ENCODE data around the gene TSC22D1.
"Not testable (repeated sequence)": the region's sequence is repeated elsewhere in the genome, so short reads cannot be mapped to it uniquely, and the experiment has no call there.

TSC22D1 gene

GRCh38 chr13:44507639-44508038 lies 68.5 kb downstream of the TSC22D1 start:
- DNase-seq (ENCODE audit: low read depth in 2 of 3, low spot score in 2 of 3) = no peak

GRCh38 chr13:44506719-44507118 lies 69.4 kb downstream of the TSC22D1 start:
- DNase-seq (ENCODE audit: low read depth in 2 of 3, low spot score in 2 of 3) = no peak

GRCh38 chr13:44506251-44506650 lies 69.9 kb downstream of the TSC22D1 start:
- DNase-seq (ENCODE audit: low read depth in 2 of 3, low spot score in 2 of 3) = no peak

- DNase-seq (ENCODE audit: low read depth in 2 of 3, low spot score in 2 of 3) = no peak
Observed at GRCh38 chr13:44504116-44504515, 72.0 kb downstream of the TSC22D1 start.

GRCh38 chr13:44498969-44499368 lies 77.2 kb downstream of the TSC22D1 start:
- no peak for DNase-seq (ENCODE audit: low read depth in 2 of 3, low spot score in 2 of 3)

- no peak for DNase-seq (ENCODE audit: low read depth in 2 of 3, low spot score in 2 of 3)
Observed at GRCh38 chr13:44498502-44498901, 77.6 kb downstream of the TSC22D1 start.

- DNase-seq (ENCODE audit: low read depth in 2 of 3, low spot score in 2 of 3) = no peak
Observed at GRCh38 chr13:44497801-44498200, 78.3 kb downstream of the TSC22D1 start.

- DNase-seq (ENCODE audit: low read depth in 2 of 3, low spot score in 2 of 3) = no peak
Observed at GRCh38 chr13:44493213-44493812, 82.8 kb downstream of the TSC22D1 start.

GRCh38 chr13:44489751-44490150 lies 86.4 kb downstream of the TSC22D1 start:
- DNase-seq (ENCODE audit: low read depth in 2 of 3, low spot score in 2 of 3) = no peak

GRCh38 chr13:44487989-44488388 lies 88.1 kb downstream of the TSC22D1 start:
- DNase-seq (ENCODE audit: low read depth in 2 of 3, low spot score in 2 of 3) = no peak

- DNase-seq (ENCODE audit: low read depth in 2 of 3, low spot score in 2 of 3) = no peak
Observed at GRCh38 chr13:44484562-44485138, 91.5 kb downstream of the TSC22D1 start.

GRCh38 chr13:44474122-44474910 lies 101.8 kb downstream of the TSC22D1 start:
- no peak for DNase-seq (ENCODE audit: low read depth in 2 of 3, low spot score in 2 of 3)

GRCh38 chr13:44471686-44472085 lies 104.4 kb downstream of the TSC22D1 start:
- no peak for DNase-seq (ENCODE audit: low read depth in 2 of 3, low spot score in 2 of 3)

GRCh38 chr13:44470638-44471562 lies 105.2 kb downstream of the TSC22D1 start:
- no peak for DNase-seq (ENCODE audit: low read depth in 2 of 3, low spot score in 2 of 3)

GRCh38 chr13:44468874-44469273 lies 107.3 kb downstream of the TSC22D1 start:
- no peak for DNase-seq (ENCODE audit: low read depth in 2 of 3, low spot score in 2 of 3)

- DNase-seq (ENCODE audit: low read depth in 2 of 3, low spot score in 2 of 3) = no peak
Observed at GRCh38 chr13:44465318-44465717, 110.8 kb downstream of the TSC22D1 start.

- DNase-seq (ENCODE audit: low read depth in 2 of 3, low spot score in 2 of 3) = no peak
Observed at GRCh38 chr13:44464471-44464870, 111.7 kb downstream of the TSC22D1 start.

- DNase-seq (ENCODE audit: low read depth in 2 of 3, low spot score in 2 of 3) = no peak
Observed at GRCh38 chr13:44463759-44464158, 112.4 kb downstream of the TSC22D1 start.

- no peak for DNase-seq (ENCODE audit: low read depth in 2 of 3, low spot score in 2 of 3)
Observed at GRCh38 chr13:44459674-44460073, 116.5 kb downstream of the TSC22D1 start.

GRCh38 chr13:44458313-44458975 lies 117.7 kb downstream of the TSC22D1 start:
- DNase-seq (ENCODE audit: low read depth in 2 of 3, low spot score in 2 of 3) = no peak

- DNase-seq (ENCODE audit: low read depth in 2 of 3, low spot score in 2 of 3) = not testable (repeated sequence)
Observed at GRCh38 chr13:44456212-44456611, 119.9 kb downstream of the TSC22D1 start.

Measured in activated CD8-positive, alpha-beta memory T cell treated with anti-CD3 and anti-CD28 coated beads for 48 hours (primary cell).